A673 (cell line): Measurements from ENCODE around the gene TMED5. TPM values are rescaled to one million over a fixed set of nuclear protein-coding genes. Genes with fewer than 3 reads are reported as not detected.
"Not testable (repeated sequence)": the region's sequence is repeated elsewhere in the genome, so short reads cannot be mapped to it uniquely, and the experiment has no call there.

Experiments
- BruUV-seq: library from RNA; stranded (reverse); fragments of 400-500 nt; replicated peaks from 2 replicates; lab custom pipeline; 2021; lab: Mats Ljungman, UMichigan
- CTCF ChIA-PET: fragments of 300-600 bp; sonication (Branson Sonifier 250); formaldehyde crosslinking; loops from one replicate; lab custom pipeline; 2022; ENCODE audit warnings: antibody characterized with exemption; lab: Charles Lee
- POLR2A ChIA-PET: fragments of 300-600 bp; sonication (Branson Sonifier 250); formaldehyde crosslinking; loops from one replicate; lab custom pipeline; 2022; ENCODE audit warnings: antibody characterized with exemption; ENCODE audit not compliant: low non-redundant PET; lab: Charles Lee
- DNase-seq: peaks from one replicate; pipeline ENCODE4 v3.0.0-alpha.2; 2015; ENCODE audit warnings: low spot score
- H3K27ac ChIP-seq: fragments of 200-600 bp; sonication (generic); 2 replicates; pipeline ENCODE4 v1.5.1; 2016; ENCODE audit warnings: mixed run types, low read depth, mild to moderate bottlenecking, mixed read lengths, antibody characterized with exemption, low read length; ENCODE audit not compliant: poor library complexity, severe bottlenecking
- H3K27me3 ChIP-seq: fragments of 200-600 bp; sonication (generic); replicated peaks from 2 replicates; pipeline ENCODE4 v1.6.1; 2017; ENCODE audit warnings: mixed run types, low read depth, mild to moderate bottlenecking, mixed read lengths, antibody characterized with exemption, low read length; ENCODE audit not compliant: insufficient read depth, poor library complexity
- H3K36me3 ChIP-seq: fragments of 200-600 bp; sonication (generic); 2 replicates; pipeline ENCODE4 v1.6.1; 2016; ENCODE audit warnings: mixed run types, mild to moderate bottlenecking, mixed read lengths, antibody characterized with exemption, low read length; ENCODE audit not compliant: insufficient read depth, poor library complexity, severe bottlenecking
- H3K4me1 ChIP-seq: fragments of 200-600 bp; sonication (generic); 2 replicates; pipeline ENCODE4 v1.6.1; 2017; ENCODE audit warnings: mixed run types, mild to moderate bottlenecking, mixed read lengths, antibody characterized with exemption, low read length; ENCODE audit not compliant: insufficient read depth, poor library complexity, severe bottlenecking
- H3K4me3 ChIP-seq: fragments of 200-600 bp; sonication (generic); 2 replicates; pipeline ENCODE4 v1.5.1; 2016; ENCODE audit warnings: low read depth, mixed run types, mild to moderate bottlenecking, mixed read lengths, low read length; ENCODE audit not compliant: poor library complexity, severe bottlenecking
- H3K9me3 ChIP-seq: fragments of 200-600 bp; sonication (generic); 2 replicates; pipeline ENCODE4 v1.6.1; 2016; ENCODE audit warnings: mixed run types, low read depth, mild to moderate bottlenecking, mixed read lengths, antibody characterized with exemption, low read length; ENCODE audit not compliant: poor library complexity, severe bottlenecking
- CTCF ChIP-seq: fragments of 300-800, 200-600 bp; sonication (generic); conservative IDR thresholded peaks from 2 replicates; pipeline ENCODE4 v1.5.1; 2017; ENCODE audit warnings: low read depth, mild to moderate bottlenecking, antibody characterized with exemption, low read length, moderate library complexity, mixed read lengths
- EZH2 ChIP-seq: fragments of 200-600 bp; sonication (generic); IDR thresholded peaks from 2 replicates; pipeline ENCODE4 v1.6.1; 2017; ENCODE audit warnings: borderline replicate concordance, low read depth, mild to moderate bottlenecking, mixed read lengths, antibody characterized with exemption, low read length; ENCODE audit not compliant: poor library complexity, severe bottlenecking
- intact Hi-C: fragments of 100-400 bp; cut with micrococcal nuclease; formaldehyde crosslinking; loops from one replicate; pipeline ENCODE4 v1.10.0; 2022; ENCODE audit not compliant: unreplicated experiment
- total RNA-seq: library from RNA; stranded (reverse); gene quantifications from 2 replicates; pipeline ENCODE4 v1.2.3, GENCODE V29; 2021

TMED5 gene
- total RNA-seq, 1 experiment from 2014 or later = 52.6 TPM

- peak; percentile 77 for DNase-seq
- Histone ChIP-seq H3K4me1 (peaks cover 33% of the 10 kb centered on the region), H3K27ac (peak within 1 kb of the TSS; percentile 93), H3K9me3 (no peaks in the 10 kb centered on the region), H3K4me3 (peak within 1 kb of the TSS; percentile 76), H3K36me3 (peaks cover 6% of the 10 kb centered on the region), H3K27me3 (no peaks in the 10 kb centered on the region)
- intact Hi-C loops = loop anchor here (2.0 kb wide), 1 partner anchor 100 kb away; no protein-coding TSS in a partner anchor
- POLR2A ChIA-PET = interaction anchor here (0.5 to 0.7 kb wide), 2 partner anchors 102 to 165 kb away, joined by 3 to 4 read pairs; partner anchors contain the start of gene DR1
- no peak for TF ChIP-seq CTCF
- no peak for TF ChIP-seq EZH2
- CTCF ChIA-PET = no interaction called here
- TSS peak; percentile 52 for BruUV-seq
Measured at GRCh38 chr1:93180723-93181613, 755 bp upstream of the TMED5 start, which contains the start of gene CCDC18. CCDC18 (plus strand) TSS chr1:93180724; CDS start chr1:93183362, 2,638 bp downstream.

- no peaks in the 10 kb centered on the region for H3K9me3 ChIP-seq
- intact Hi-C loops = no loop called here
- H3K27me3 ChIP-seq = no peaks in the 10 kb centered on the region
- ChIA-PET CTCF (no interaction called here), POLR2A (no interaction called here)
- H3K27ac ChIP-seq = peak overlapping the region; percentile 6
- DNase-seq = no peak
- TF ChIP-seq EZH2 = no peak
- TF ChIP-seq CTCF = no peak
- H3K36me3 ChIP-seq = no peaks in the 10 kb centered on the region
- peak overlapping the region; percentile 76 for H3K4me3 ChIP-seq
- H3K4me1 ChIP-seq = peaks cover 29% of the 10 kb centered on the region
- no TSS peak for BruUV-seq
Measured at GRCh38 chr1:93178418-93178817, 1.8 kb downstream of the TMED5 start.

- ChIA-PET POLR2A (no interaction called here), CTCF (no interaction called here)
- H3K9me3 ChIP-seq = no peaks in the 10 kb centered on the region
- peaks cover 25% of the 10 kb centered on the region for H3K4me1 ChIP-seq
- peak overlapping the region; percentile 76 for H3K4me3 ChIP-seq
- DNase-seq = no peak
- peak overlapping the region; percentile 6 for H3K27ac ChIP-seq
- H3K36me3 ChIP-seq = no peaks in the 10 kb centered on the region
- intact Hi-C loops = no loop called here
- no TSS peak for BruUV-seq
- H3K27me3 ChIP-seq = no peaks in the 10 kb centered on the region
- TF ChIP-seq EZH2 (no peak), CTCF (no peak)
Measured at GRCh38 chr1:93177991-93178390, 2.2 kb downstream of the TMED5 start.

- H3K36me3 ChIP-seq, POLR2A ChIA-PET, CTCF ChIA-PET, H3K4me3 ChIP-seq, BruUV-seq, H3K27ac ChIP-seq, H3K9me3 ChIP-seq, intact Hi-C loops, DNase-seq, H3K27me3 ChIP-seq: not testable (repeated sequence)
- peaks cover 16% of the 10 kb centered on the region for H3K4me1 ChIP-seq
Measured at GRCh38 chr1:93174638-93175037, 5.6 kb downstream of the TMED5 start.
